Stimulated activated CD4-positive, alpha-beta T cell treated with anti-CD3 and anti-CD28 coated beads, TNF-alpha, amount 100 ng/mL, for 4 hours (primary cell): ENCODE data around the gene SPTBN1.

Experiments used
- DNase-seq, 3 experiments: peaks; one replicate each; pipeline ENCODE4 v3.0.0-alpha.2; 2020; ENCODE audit warnings: low read depth in 3 of 3

Gene SPTBN1

DNA sequence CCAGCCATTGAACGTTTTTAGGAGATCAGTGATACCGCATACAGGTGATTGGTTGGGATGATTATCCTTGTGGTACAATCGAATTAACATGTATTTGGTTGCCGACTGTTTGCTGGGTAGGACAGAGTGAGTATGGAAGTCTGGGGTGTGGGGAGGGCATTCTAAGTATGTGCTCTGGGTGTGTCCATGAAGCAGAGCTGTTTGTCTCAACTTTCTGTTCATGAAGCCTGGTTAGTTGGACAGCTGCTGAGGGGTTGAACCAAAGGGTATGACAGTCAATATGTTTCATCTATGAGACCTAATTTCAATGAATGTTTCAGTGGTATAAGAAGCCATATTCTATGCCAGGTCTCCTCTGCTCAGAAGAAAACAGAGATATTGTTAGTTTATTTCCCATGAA, 21.9 kb upstream of the SPTBN1 start:
- no peak for DNase-seq

- DNase-seq, result no peak
Observed at GRCh38 chr2:54434711-54435110, 21.4 kb upstream of the SPTBN1 start.

- DNase-seq, result no peak
Observed at GRCh38 chr2:54435325-54436226, 20.6 kb upstream of the SPTBN1 start.

DNA sequence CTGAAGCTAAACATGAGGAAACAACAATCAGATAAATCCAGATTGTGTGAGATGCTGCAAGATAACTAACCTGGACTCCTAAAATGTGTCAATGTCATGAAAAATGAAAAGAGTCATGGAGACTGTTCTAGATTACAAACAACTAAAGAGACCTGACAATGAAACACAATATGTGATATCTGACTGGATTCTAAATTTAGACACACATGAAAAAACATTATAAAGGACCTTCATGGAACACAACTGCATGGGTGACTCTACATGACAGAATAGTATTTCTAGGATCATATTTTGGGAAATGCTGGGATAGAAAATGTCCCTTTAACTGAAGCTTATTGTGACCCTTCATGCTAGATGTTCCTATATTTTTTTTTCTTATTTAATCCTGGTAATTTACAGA, 18.5 kb upstream of the SPTBN1 start:
- no peak for DNase-seq

GRCh38 chr2:54438271-54438670, 17.9 kb upstream of the SPTBN1 start:
- DNase-seq, result no peak

GRCh38 chr2:54439582-54439981, 16.5 kb upstream of the SPTBN1 start:
- no peak for DNase-seq

DNA sequence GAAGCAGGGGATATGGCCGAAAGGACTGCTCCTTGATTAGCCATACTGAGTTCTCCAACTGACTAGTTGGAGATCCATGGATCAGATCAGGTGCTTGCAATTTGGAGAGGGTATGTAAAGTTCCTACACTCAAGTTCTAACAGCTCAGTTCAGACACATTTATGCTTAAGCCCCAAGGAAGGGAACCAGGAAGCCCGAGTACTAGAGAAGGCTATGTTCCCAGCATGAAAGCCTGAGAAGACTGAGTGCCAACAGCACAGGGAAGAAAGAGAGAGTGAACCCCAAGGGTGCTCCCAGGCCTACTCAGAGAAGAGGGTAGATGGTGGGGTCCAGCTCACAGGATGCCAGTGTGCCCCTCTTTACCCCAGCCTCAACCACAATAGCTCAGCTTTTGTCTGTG, 16.1 kb upstream of the SPTBN1 start:
- no peak for DNase-seq

DNA sequence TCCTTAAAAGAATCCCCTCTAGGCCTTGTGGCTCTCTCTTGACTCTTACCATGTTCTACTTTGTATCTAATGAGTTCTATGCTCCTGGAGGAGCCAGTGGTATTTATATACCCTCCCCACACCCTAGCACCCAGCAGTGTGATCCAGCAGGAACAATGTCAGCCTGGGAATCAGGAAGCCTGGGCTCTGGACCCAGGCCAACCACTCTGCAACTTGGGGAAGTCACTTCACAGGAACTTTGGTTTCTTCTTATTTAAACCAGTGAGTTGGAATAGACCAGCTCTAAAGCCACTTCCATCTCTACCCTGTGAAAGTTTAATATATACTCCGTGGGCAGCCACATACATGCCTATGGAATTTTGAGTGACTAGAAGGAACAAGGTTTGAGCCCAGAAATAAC, 11.6 kb upstream of the SPTBN1 start:
- DNase-seq, result no peak

GRCh38 chr2:54446122-54446521, 10.0 kb upstream of the SPTBN1 start:
- no peak for DNase-seq

DNA sequence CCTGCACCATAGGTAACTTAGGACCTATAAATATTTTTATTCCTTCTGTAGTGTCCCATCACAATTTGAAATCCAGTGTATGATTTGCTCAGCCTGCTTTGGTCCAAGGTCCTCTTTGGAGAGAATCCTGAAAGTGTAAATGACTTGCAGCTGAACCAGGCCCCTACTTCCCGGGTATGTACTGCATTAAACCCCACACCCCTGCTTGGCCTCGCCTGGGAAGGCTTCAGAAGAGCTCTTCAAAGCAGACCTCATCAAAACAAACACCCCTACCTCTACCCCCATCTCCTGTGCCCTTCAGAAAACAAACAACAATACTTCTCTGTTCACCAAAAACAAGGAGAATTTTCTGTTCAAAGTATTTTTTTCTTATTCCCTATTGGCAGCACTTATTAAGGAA, 9.5 kb upstream of the SPTBN1 start:
- DNase-seq, result no peak

- DNase-seq, result no peak
Observed at GRCh38 chr2:54454548-54455130, 1.5 kb upstream of the SPTBN1 start.

DNA sequence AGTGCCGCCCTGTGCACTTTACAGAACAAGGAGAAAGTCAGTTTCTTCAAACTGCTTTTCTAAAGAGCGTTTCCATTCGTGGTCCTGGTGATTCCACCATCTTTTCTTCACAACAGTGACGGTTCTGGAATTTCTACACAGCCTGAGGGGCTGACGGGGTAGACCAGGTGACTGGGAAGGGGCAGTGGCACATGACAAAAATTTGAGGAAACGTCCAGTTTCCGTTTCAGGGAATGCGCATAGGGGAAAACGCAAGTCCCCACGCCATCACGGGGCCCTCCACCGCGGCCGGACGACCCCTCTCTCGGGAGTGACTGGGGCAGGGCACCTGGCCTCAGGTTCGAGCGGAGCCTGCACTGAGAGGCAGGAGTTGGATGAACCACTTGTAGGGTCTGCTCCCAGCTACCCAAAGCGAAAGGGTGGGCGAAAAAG, 980 bp upstream of the SPTBN1 start:
- DNase-seq, result no peak

DNA sequence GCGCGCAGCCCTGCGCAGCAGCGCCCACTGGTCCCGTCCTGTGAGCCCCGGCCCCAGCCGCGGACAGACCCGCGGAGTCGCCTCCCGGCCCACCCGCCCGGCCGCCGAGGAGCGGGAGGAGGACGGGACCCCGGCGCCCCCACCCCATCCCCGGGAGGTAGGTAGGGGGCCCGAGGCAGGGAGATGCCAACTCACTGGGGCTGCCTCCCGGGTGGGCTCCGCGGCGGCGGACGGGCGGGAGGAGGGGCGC, 160 bp downstream of the SPTBN1 start:
- no peak for DNase-seq

DNA sequence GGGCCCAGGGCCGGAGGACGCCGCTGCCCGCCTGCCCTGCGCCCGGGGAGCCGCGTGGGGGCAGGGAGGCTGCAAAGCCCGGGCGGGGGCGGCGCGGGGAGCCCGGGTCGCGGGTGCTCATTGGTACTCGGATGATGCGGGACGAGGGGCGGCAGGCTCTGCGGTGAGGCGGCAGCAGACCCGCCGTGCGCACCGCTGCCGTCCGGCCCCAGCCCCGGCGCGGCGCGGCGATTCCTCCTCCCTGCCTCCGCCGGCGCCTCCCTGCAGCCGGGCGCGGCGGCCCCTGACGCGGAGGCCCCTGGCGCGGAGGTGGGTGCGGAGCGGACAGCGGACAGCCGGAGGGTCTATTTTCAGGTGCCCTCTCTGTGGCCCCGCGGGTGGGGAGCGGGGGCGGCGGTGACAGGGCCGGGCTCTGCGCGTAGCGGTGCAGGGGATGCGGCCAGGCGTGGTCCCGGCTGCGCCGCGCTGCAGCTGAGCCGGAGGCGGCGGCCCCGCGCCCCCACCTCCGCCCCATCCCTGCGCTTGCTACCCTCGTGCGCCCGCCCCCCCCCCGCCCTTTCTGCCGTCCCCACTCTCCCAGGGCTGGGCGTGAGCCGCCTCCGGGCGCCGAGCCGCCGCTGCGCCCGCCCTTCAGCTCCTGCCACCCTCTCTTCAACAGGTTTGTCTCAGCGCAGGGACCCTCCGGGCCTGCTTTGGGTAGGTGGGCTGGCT, 640 bp downstream of the SPTBN1 start:
- DNase-seq, result no peak

DNA sequence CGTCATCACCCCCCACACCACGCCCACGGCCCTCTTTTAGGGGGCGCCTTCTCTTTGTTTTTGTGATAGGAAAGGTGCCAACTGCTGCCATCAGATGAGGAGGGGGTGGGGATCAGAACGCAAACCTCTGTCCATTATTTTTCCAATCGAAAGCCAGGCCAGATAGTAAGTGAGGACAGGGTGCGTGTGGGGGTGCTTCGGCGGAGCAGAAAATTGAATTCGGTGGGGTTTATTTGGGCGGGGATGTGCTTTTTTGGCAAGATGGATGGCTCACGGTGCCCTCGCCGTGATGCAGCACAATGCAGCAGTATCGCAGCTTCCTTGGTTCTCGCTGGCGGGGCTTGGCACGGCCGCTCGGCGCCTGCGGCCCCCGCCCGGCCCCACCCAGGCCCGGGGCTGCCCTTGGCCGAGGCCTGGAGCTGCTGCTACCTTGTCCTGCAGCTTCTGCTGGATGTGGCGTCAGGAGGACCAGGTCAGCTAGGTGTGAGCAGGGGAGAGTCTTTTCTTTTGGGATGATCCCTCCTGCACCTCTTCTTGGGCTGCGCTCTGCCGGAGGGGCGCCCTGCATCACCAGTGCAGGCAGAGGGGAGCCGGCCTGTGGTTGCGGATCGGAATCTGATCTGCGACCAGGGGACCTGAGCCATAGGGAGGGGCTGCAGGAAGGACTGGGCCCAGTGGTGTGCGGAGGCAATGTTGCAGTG, 1.3 kb downstream of the SPTBN1 start:
- DNase-seq, result no peak

DNA sequence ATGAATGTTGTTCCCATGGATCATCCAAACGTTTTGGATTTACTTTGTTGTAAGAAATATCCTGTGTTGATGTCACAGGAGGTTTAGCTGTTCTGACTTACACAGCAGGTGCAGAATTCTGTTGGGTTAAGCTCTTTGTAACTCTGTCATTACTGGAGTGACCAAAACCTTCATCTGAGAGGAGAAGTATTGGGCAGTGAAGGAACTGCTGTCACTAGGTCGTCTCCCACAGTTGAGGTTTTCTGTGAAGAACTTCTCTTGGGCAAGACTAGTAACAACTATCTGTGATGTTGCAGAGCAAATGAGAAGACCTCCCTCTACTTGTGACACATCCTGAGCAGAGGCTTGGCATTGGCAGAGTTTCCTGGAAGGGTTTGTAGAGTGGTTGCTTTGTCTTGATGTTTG, 2.9 kb downstream of the SPTBN1 start:
- DNase-seq, result no peak

DNA sequence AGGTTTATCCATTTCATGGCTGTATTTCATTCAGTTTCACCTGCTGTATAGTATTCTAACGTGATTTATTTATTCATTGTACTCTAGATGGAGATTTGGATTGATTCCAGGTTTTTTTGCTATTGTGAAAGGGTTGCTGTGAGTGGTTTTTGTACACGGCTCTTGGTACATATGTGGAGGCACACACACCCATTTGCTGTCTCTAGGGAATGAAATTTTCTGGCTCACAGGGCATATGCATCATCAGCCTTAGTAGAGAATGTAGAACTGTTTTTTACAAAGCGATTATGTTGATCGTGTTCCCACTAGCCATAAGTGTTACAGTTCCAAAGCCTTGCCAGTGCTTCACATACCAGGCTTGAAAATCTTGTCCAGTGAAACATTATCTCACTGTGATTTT, 5.1 kb downstream of the SPTBN1 start:
- no peak for DNase-seq

DNA sequence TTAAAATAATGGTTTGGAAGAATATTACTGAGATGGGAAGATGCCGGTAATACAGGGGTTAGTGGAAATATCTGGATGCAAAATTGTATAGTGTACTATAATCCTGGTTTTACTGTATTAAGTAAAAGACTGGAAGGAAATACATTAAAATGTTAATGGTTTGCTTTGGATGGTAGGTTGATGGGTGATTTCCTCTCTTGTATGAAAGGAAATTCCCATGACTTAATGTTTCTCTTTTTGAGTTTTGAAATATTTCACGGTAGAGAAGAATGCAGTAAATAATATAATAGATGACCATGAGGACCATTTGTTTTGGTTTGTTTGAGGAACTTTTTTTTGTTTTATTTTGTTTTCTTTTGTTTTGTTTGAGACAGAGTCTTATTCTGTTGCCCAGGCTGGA, 8.2 kb downstream of the SPTBN1 start:
- no peak for DNase-seq

- DNase-seq, result no peak
Observed at GRCh38 chr2:54465143-54465542, 9.0 kb downstream of the SPTBN1 start.

DNA sequence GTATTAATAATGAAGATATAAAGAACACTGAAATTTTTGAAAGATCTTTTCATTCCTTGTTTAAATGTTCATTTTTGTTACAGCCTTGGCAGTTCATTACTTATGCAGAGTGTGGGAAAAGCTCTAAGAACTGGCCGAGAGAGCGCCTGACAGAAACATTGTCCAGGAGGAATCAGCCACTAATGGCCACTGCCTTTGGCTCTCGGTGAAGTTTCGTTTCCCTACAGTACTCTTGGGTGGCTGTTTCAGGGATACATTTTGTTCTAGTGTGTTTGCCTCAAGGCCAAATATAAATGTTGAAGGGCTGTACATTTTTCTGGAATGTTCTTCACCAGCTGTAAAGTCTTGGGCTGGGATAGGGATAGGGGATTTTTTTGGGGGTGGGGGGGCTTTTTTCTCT, 10.7 kb downstream of the SPTBN1 start:
- no peak for DNase-seq

DNA sequence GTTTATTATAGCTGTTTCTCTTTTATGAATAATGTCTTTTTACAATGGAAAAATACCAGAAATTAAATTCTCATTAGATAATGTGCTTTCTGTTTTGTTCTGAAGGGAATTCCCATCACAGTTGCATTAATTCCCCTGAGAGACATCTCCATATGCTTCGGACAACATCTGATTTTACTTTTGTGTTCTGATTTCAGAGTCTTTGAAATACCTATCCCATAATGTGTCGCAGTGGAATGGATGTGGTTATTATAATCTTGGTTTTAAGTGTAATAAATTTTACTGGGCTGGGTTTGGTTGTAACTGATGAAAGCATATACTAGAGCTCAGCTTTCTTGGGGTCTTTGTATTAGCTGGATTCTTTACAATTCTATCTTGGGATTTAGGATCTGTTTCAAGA, 12.5 kb downstream of the SPTBN1 start:
- no peak for DNase-seq

DNA sequence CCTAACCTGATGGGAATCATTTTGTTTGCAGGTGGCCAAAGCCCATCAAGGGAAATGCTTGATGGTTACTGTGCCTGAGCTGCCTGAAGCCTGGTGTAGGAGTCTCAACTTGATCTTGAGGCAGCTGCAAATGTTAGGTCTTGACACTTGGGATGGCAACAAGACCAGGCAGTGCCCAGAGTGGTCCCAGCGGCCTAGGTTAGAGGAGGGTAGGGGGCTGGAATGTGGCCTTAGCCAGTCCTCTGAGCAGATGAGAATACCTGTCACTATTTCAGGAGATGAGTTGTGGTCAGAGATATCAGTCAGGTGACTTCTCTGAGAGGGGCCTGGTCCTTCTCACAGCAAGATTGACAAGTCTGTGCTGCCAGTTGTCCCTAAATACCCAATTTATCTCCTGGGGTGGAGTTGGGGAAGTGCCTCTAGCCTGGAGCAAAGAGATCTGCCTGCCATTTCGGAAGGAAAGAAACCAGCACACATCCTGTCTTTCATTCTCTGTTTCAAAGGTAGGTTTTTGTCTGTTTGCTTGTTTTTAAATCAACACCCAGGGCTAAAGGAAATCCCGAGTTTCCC, 13.4 kb downstream of the SPTBN1 start:
- DNase-seq, result no peak
